CD4-positive, alpha-beta T cell treated with Interleukin-4 for 1 hour (primary cell): ENCODE data around the gene MICAL2.
A peak's percentile ranks its signal among the peaks of the same experiment; 100 is the strongest.

Experiments used
- DNase-seq, 2 donors: peaks; one replicate each; pipeline ENCODE4 v3.0.0-alpha.2; 2020 to 2022

MICAL2 gene

GRCh38 chr11:12276831-12277475 lies 166.6 kb downstream of the MICAL2 start:
- no peak for DNase-seq

GRCh38 chr11:12278766-12279671 lies 168.6 kb downstream of the MICAL2 start:
- DNase-seq: peak in 1 of 2 donors; percentile 3

GRCh38 chr11:12279672-12280108 lies 169.3 kb downstream of the MICAL2 start:
- DNase-seq: peak in 1 of 2 donors; percentile 4

GRCh38 chr11:12280199-12280837 lies 169.9 kb downstream of the MICAL2 start:
- DNase-seq: no peak

GRCh38 chr11:12280838-12281565 lies 170.6 kb downstream of the MICAL2 start:
- DNase-seq: no peak

- DNase-seq: peak; percentile 76 to 78
Measured at GRCh38 chr11:12281571-12282478, 171.4 kb downstream of the MICAL2 start.

GRCh38 chr11:12282676-12283075 lies 172.3 kb downstream of the MICAL2 start:
- no peak for DNase-seq

GRCh38 chr11:12284316-12285050 lies 174.1 kb downstream of the MICAL2 start:
- no peak for DNase-seq

- DNase-seq: no peak
Measured at GRCh38 chr11:12285106-12285505, 174.7 kb downstream of the MICAL2 start.

GRCh38 chr11:12285811-12286222 lies 175.4 kb downstream of the MICAL2 start:
- no peak for DNase-seq

GRCh38 chr11:12286606-12287005 lies 176.2 kb downstream of the MICAL2 start:
- DNase-seq: no peak

GRCh38 chr11:12287009-12287373 lies 176.6 kb downstream of the MICAL2 start:
- no peak for DNase-seq

GRCh38 chr11:12287374-12288211 lies 177.2 kb downstream of the MICAL2 start:
- no peak for DNase-seq

GRCh38 chr11:12288212-12288930 lies 178.0 kb downstream of the MICAL2 start:
- DNase-seq: peak in 1 of 2 donors; percentile 25

- DNase-seq: no peak
Measured at GRCh38 chr11:12288931-12289666, 178.7 kb downstream of the MICAL2 start.

GRCh38 chr11:12289667-12290476 lies 179.5 kb downstream of the MICAL2 start:
- DNase-seq: no peak

GRCh38 chr11:12290477-12290922 lies 180.1 kb downstream of the MICAL2 start:
- DNase-seq: no peak

- DNase-seq: no peak
Measured at GRCh38 chr11:12291313-12291712, 180.9 kb downstream of the MICAL2 start.
